OCI-LY1 (cell line): ENCODE measurements around the gene TRAFD1.

Experiments used
- H2AFZ ChIP-seq: fragments of 200-600 bp; sonication (generic), shearing (Covaris generic); 2 replicates; pipeline ENCODE4 v1.6.0; 2014; ENCODE audit warnings: antibody characterized with exemption, mild to moderate bottlenecking, low read length
- H3F3A ChIP-seq: fragments of 200-600 bp; sonication (generic), shearing (Covaris generic); 2 replicates; pipeline ENCODE4 v1.6.0; 2014; ENCODE audit warnings: mild to moderate bottlenecking, antibody characterized with exemption, low read length, moderate library complexity; ENCODE audit not compliant: insufficient read depth
- H3K27ac ChIP-seq: fragments of 200-600 bp; sonication (generic); 2 replicates; pipeline ENCODE4 v1.5.1; 2014; ENCODE audit warnings: low read length, mixed run types, mild to moderate bottlenecking, low read depth; ENCODE audit not compliant: poor library complexity, severe bottlenecking
- H3K27me3 ChIP-seq: fragments of 200-600 bp; sonication (generic); 2 replicates; pipeline ENCODE4 v1.6.0; 2014; ENCODE audit warnings: antibody characterized with exemption, mild to moderate bottlenecking, low read length, moderate library complexity; ENCODE audit not compliant: insufficient read depth
- H3K36me3 ChIP-seq: fragments of 200-600 bp; sonication (generic); 2 replicates; pipeline ENCODE4 v1.6.1; 2014; ENCODE audit warnings: mild to moderate bottlenecking, antibody characterized with exemption, low read length, moderate library complexity, mixed read lengths; ENCODE audit not compliant: insufficient read depth
- H3K4me1 ChIP-seq: fragments of 200-600 bp; sonication (generic); 2 replicates; pipeline ENCODE4 v1.5.1; 2014; ENCODE audit warnings: mild to moderate bottlenecking, low read length, moderate library complexity; ENCODE audit not compliant: insufficient read depth, severe bottlenecking
- H3K4me2 ChIP-seq: fragments of 200-600 bp; sonication (generic), shearing (Covaris generic); 2 replicates; pipeline ENCODE4 v1.6.1; 2014; ENCODE audit warnings: low read length
- H3K4me3 ChIP-seq: fragments of 200-600 bp; sonication (generic); 2 replicates; pipeline ENCODE4 v1.5.1; 2014; ENCODE audit warnings: low read length, low read depth, mild to moderate bottlenecking, mixed read lengths; ENCODE audit not compliant: poor library complexity, severe bottlenecking
- H3K79me2 ChIP-seq: fragments of 200-600 bp; shearing (Covaris generic); 2 replicates; pipeline ENCODE4 v1.6.1; 2016; ENCODE audit warnings: mixed run types, low read length, mixed read lengths; ENCODE audit not compliant: insufficient read depth
- H3K9ac ChIP-seq: fragments of 200-600 bp; sonication (generic), shearing (Covaris generic); 2 replicates; pipeline ENCODE4 v1.6.1; 2014; ENCODE audit warnings: mild to moderate bottlenecking, low read length, mixed read lengths
- H3K9me2 ChIP-seq: fragments of 200-600 bp; sonication (generic), shearing (Covaris generic); 2 replicates; pipeline ENCODE4 v1.6.1; 2014; ENCODE audit warnings: low read depth, mild to moderate bottlenecking, low read length, mixed read lengths
- H3K9me3 ChIP-seq: fragments of 200-600 bp; shearing (Covaris generic); 2 replicates; pipeline ENCODE4 v1.6.1; 2014; ENCODE audit warnings: low read length, mixed read lengths
- H4K20me1 ChIP-seq: fragments of 200-600 bp; sonication (generic), shearing (Covaris generic); 2 replicates; pipeline ENCODE4 v1.6.0; 2016; ENCODE audit warnings: mild to moderate bottlenecking, low read length; ENCODE audit not compliant: insufficient read depth
- CTCF ChIP-seq: fragments of 200-600 bp; sonication (generic), shearing (Covaris generic); IDR thresholded peaks from 2 replicates; pipeline ENCODE4 v1.5.1; 2017; ENCODE audit warnings: mild to moderate bottlenecking, antibody characterized with exemption, low read length, moderate library complexity, mixed read lengths
- EZH2 ChIP-seq: fragments of 200-600 bp; sonication (generic), shearing (Covaris generic); IDR thresholded peaks from 2 replicates; pipeline ENCODE4 v1.8.0; 2017; ENCODE audit warnings: borderline replicate concordance, mixed run types, mild to moderate bottlenecking, antibody characterized with exemption, low read length, moderate library complexity, mixed read lengths

TRAFD1 gene

DNA sequence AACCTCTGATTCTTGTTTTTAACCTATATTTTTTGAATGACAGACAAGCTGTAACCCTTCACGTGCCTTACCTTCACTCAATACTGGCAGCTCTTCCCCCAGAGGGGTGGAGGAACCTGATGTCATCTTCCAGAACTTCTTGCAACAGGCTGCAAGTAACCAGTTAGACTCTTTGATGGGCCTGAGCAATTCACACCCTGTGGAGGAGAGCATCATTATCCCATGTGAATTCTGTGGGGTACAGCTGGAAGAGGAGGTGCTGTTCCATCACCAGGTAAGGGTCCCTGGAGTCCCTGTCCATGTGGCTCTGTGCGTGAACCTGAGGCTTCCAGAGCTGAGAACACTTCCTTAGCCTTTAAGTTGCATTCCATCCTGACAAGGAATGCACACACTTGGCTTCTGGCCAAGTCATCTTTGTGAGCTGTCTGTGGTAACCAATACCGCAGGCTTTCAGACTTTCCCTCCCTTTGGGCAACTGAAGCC is 22.7 kb downstream of the TRAFD1 start:
- no peaks in the 10 kb centered on the region for H3K79me2 ChIP-seq
- no peaks in the 10 kb centered on the region for H3K9me2 ChIP-seq
- no peak overlapping the region for H3K27ac ChIP-seq
- H2AFZ ChIP-seq: no peak overlapping the region
- H3K27me3 ChIP-seq: no peaks in the 10 kb centered on the region
- peaks cover 80% of the 10 kb centered on the region for H3K36me3 ChIP-seq
- no peaks in the 10 kb centered on the region for H4K20me1 ChIP-seq
- H3K4me3 ChIP-seq: no peak overlapping the region
- H3K4me1 ChIP-seq: no peaks in the 10 kb centered on the region
- H3K4me2 ChIP-seq: no peak overlapping the region
- no peaks in the 10 kb centered on the region for H3K9me3 ChIP-seq
- H3F3A ChIP-seq: no peaks in the 10 kb centered on the region
- TF ChIP-seq EZH2: no peak
- no peak for TF ChIP-seq CTCF
- no peak overlapping the region for H3K9ac ChIP-seq

DNA sequence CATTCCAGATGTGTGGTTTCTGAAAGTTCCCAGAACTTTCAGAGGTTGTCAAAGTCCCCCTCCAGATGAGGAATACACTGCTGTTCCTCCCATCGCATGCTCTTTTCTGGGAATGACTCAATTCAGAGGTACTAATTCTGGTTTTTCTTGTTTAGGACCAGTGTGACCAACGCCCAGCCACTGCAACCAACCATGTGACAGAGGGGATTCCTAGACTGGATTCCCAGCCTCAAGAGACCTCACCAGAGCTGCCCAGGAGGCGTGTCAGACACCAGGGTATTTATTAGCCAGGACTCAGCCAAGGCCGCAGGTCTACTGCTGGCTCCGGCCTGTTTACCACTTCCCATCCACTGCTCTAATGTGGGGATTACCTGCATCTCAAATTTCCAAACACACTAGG is 24.2 kb downstream of the TRAFD1 start:
- Histone ChIP-seq H3K4me3 (no peak overlapping the region), H3F3A (no peaks in the 10 kb centered on the region), H3K9me3 (no peaks in the 10 kb centered on the region), H3K27ac (no peak overlapping the region), H3K9ac (no peak overlapping the region), H3K36me3 (peaks cover 73% of the 10 kb centered on the region), H3K79me2 (no peaks in the 10 kb centered on the region), H3K4me2 (no peak overlapping the region), H3K4me1 (no peaks in the 10 kb centered on the region), H2AFZ (no peak overlapping the region), H3K27me3 (no peaks in the 10 kb centered on the region), H4K20me1 (no peaks in the 10 kb centered on the region), H3K9me2 (no peaks in the 10 kb centered on the region)
- TF ChIP-seq EZH2: no peak
- no peak for TF ChIP-seq CTCF

DNA sequence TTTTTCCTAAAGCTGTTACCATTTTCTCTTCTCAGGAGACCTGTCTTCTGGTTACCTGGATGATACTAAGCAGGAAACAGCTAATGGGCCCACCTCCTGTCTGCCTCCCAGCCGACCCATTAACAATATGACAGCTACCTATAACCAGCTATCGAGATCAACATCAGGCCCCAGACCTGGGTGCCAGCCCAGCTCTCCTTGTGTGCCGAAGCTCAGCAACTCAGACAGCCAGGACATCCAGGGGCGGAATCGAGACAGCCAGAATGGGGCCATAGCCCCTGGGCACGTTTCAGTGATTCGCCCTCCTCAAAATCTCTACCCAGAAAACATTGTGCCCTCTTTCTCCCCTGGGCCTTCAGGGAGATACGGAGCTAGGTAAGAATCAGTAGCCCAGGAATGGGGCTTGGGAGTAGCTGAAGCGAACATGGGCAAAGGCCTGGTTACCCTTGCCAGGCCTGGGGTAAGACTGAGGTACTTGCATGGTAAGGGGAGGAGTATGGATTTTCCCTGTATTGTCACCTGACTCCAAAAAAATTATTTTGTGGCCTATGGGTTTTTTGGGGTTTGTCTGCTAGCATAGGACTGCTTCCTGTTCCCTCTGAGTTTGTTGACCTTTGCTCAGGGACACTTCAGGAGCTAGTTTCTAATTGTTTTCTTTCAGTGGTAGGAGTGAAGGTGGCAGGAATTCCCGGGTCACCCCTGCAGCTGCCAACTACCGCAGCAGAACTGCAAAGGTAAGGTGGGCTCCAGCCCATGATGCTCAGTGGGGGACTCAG is 26.6 kb downstream of the TRAFD1 start:
- Histone ChIP-seq H3K79me2 (no peaks in the 10 kb centered on the region), H3K27me3 (no peaks in the 10 kb centered on the region), H3K4me2 (no peak overlapping the region), H3K36me3 (peaks cover 55% of the 10 kb centered on the region), H3K9ac (no peak overlapping the region), H3K9me3 (no peaks in the 10 kb centered on the region), H3F3A (no peaks in the 10 kb centered on the region), H2AFZ (no peak overlapping the region), H3K4me3 (no peak overlapping the region), H4K20me1 (no peaks in the 10 kb centered on the region), H3K27ac (no peak overlapping the region), H3K9me2 (no peaks in the 10 kb centered on the region), H3K4me1 (no peaks in the 10 kb centered on the region)
- TF ChIP-seq EZH2: no peak
